ENCODE results near the gene KRT85.

DNA sequence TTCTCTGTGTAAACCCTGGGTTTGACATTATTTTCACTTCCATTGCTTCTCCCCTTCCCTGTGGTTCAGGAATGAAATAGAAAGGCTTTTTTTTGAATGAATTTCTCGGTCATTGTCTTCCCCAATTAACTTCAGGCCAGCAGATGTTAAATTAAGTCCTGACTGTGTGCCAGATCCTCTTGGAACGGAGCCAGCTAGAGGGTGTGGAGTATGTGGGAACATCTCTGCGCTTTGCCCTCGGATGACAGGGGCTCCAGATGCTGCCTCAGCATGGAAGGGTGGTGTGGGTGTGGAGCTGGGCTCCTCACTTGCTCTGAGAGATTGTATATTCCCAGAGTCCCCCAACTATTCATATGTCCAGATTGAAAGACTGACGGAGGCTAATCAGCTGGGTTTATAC lies 13.1 kb downstream of the KRT85 start:
- TF ChIP-seq, protein P1, sequence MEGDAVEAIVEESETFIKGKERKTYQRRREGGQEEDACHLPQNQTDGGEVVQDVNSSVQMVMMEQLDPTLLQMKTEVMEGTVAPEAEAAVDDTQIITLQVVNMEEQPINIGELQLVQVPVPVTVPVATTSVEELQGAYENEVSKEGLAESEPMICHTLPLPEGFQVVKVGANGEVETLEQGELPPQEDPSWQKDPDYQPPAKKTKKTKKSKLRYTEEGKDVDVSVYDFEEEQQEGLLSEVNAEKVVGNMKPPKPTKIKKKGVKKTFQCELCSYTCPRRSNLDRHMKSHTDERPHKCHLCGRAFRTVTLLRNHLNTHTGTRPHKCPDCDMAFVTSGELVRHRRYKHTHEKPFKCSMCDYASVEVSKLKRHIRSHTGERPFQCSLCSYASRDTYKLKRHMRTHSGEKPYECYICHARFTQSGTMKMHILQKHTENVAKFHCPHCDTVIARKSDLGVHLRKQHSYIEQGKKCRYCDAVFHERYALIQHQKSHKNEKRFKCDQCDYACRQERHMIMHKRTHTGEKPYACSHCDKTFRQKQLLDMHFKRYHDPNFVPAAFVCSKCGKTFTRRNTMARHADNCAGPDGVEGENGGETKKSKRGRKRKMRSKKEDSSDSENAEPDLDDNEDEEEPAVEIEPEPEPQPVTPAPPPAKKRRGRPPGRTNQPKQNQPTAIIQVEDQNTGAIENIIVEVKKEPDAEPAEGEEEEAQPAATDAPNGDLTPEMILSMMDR (IDR thresholded peaks at IDR 0.05), result no peak
- TF ChIP-seq ZFX (IDR thresholded peaks at IDR 0.05; ENCODE audit: borderline replicate concordance), result no peak

Data from 22Rv1 (cell line).